HepG2 (cell line): Measurements from ENCODE around the gene E2F3. TPM values are rescaled to one million over a fixed set of nuclear protein-coding genes. Genes with fewer than 3 reads are reported as not detected.
A peak's percentile ranks its signal among the peaks of the same experiment; 100 is the strongest.

ENCODE experiments used
- ATAC-seq: fragments of 200-7000 bp; cut with Tn5 transposase; 3 replicates; pipeline ENCODE4 v1.9.1; 2020; ENCODE audit warnings: mild to moderate bottlenecking, moderate library complexity
- BruUV-seq: library from RNA; stranded (reverse); fragments of 400-500 nt; replicated peaks from 2 replicates; lab custom pipeline; 2021; lab: Mats Ljungman, UMichigan
- CTCF ChIA-PET: fragments of 300-600 bp; formaldehyde crosslinking; extraction: SDS; loops from one replicate; lab custom pipeline; 2021; ENCODE audit warnings: low total read pairs, inconsistent platforms, low intra/inter-chr PET ratio; lab: Yijun Ruan, JAX
- POLR2A ChIA-PET: fragments of 350-600 bp; sonication (Branson Sonifier 250); formaldehyde crosslinking; loops from one replicate; lab custom pipeline; 2020; ENCODE audit warnings: antibody characterized with exemption, inconsistent platforms; lab: Yijun Ruan, JAX
- DNase-seq: peaks from one replicate; pipeline ENCODE4 v3.0.0-alpha.2; 2015; ENCODE audit warnings: low spot score
- FAIRE-seq: peaks from 3 replicates; lab custom pipeline; 2011; peaks lifted over from hg19 to GRCh38; lab: Jason Lieb, UNC
- H2AFZ ChIP-seq: one replicate; pipeline ENCODE4 v1.6.1; 2011; ENCODE audit warnings: low read length, inconsistent platforms
- H3K27ac ChIP-seq: fragments of 300-600 bp; 3 replicates; pipeline ENCODE4 v1.8.0; 2011; ENCODE audit warnings: mixed run types, mild to moderate bottlenecking, mixed read lengths, low read length, inconsistent platforms; ENCODE audit not compliant: insufficient read depth; ENCODE audit errors: extremely low read length
- H3K27me3 ChIP-seq, 2 experiments: fragments of 200-600 bp in 1 of 2; 2 replicates in 1 of 2; 3 replicates in 1 of 2; pipeline versions ENCODE4 v1.6.0 to v1.8.0; 2011; ENCODE audit warnings: low read length in 2 of 2, mild to moderate bottlenecking in 2 of 2, moderate library complexity in 2 of 2, inconsistent platforms in 1 of 2; ENCODE audit not compliant: insufficient read depth in 2 of 2, control insufficient read depth in 1 of 2
- H3K36me3 ChIP-seq, 2 experiments: fragments of 200-600 bp in 1 of 2; replicated peaks in 1 of 2; 2 replicates in 1 of 2; 3 replicates in 1 of 2; pipeline versions ENCODE4 v1.5.1 to v1.8.0; 2011; ENCODE audit warnings: low read length in 2 of 2, inconsistent platforms in 1 of 2; ENCODE audit not compliant: insufficient read depth in 2 of 2, control insufficient read depth in 1 of 2
- H3K4me1 ChIP-seq: 2 replicates; pipeline ENCODE4 v1.5.1; 2012; ENCODE audit warnings: low read length, inconsistent platforms; ENCODE audit not compliant: insufficient read depth
- H3K4me2 ChIP-seq: 2 replicates; pipeline ENCODE4 v1.6.0; 2011; ENCODE audit warnings: low read depth, low read length, inconsistent platforms
- H3K4me3 ChIP-seq, 3 experiments: fragments of 200-600 bp in 1 of 3; sonication (generic), shearing (Covaris generic) in 1 of 3; replicated peaks in 1 of 3; 2 replicates each; pipeline ENCODE4 v1.5.1; 2011 to 2016; ENCODE audit warnings: low read length in 3 of 3, inconsistent platforms in 2 of 3, low read depth in 2 of 3, mild to moderate bottlenecking in 2 of 3, control low read depth in 1 of 3, mixed read lengths in 1 of 3; ENCODE audit not compliant: insufficient read depth in 1 of 3
- H3K79me2 ChIP-seq: one replicate; pipeline ENCODE4 v1.6.1; 2011; ENCODE audit warnings: low read length, inconsistent platforms; ENCODE audit not compliant: insufficient read depth
- H3K9ac ChIP-seq: 2 replicates; pipeline ENCODE4 v1.6.0; 2011; ENCODE audit warnings: mild to moderate bottlenecking, low read depth, low read length, inconsistent platforms; ENCODE audit not compliant: insufficient read depth
- H3K9me3 ChIP-seq: 2 replicates; pipeline ENCODE4 v1.5.1; 2012; ENCODE audit warnings: mild to moderate bottlenecking, low read length
- H4K20me1 ChIP-seq: 2 replicates; pipeline ENCODE4 v1.6.0; 2011; ENCODE audit warnings: inconsistent platforms, mild to moderate bottlenecking, low read length, moderate library complexity; ENCODE audit not compliant: insufficient read depth
- EP300 ChIP-seq, 3 experiments: sonication (generic) in 1 of 3; formaldehyde crosslinking in 1 of 3; IDR thresholded peaks; 2 replicates each; pipeline versions ENCODE4 v1.5.1 to v1.6.1; 2011 to 2020; ENCODE audit warnings: low read depth in 2 of 3, low read length in 2 of 3, borderline replicate concordance in 1 of 3, improper control_type of control experiment in 1 of 3, mild to moderate bottlenecking in 1 of 3, missing genetic modification reagents in 1 of 3, moderate library complexity in 1 of 3
- KDM2A ChIP-seq: sonication (generic); formaldehyde crosslinking; IDR thresholded peaks from 2 replicates; pipeline ENCODE4 v1.4.0; 2020; ENCODE audit warnings: low read depth, missing genetic modification reagents, borderline replicate concordance
- PRDM10 ChIP-seq: sonication (generic); formaldehyde crosslinking; IDR thresholded peaks from 2 replicates; pipeline ENCODE4 v1.4.0; 2020; ENCODE audit warnings: low read depth, missing genetic modification reagents
- RBM22 ChIP-seq: fragments of 200-400 bp; formaldehyde crosslinking; optimal IDR thresholded peaks from 2 replicates; pipeline ENCODE3; 2017; ENCODE audit warnings: mild to moderate bottlenecking, low read length, moderate library complexity
- TEAD2 ChIP-seq: sonication (generic); formaldehyde crosslinking; IDR thresholded peaks from 2 replicates; pipeline ENCODE4 v1.9.0; 2021; ENCODE audit warnings: missing genetic modification reagents
- ZNF572 ChIP-seq: sonication (generic); formaldehyde crosslinking; IDR thresholded peaks from 2 replicates; pipeline ENCODE4 v1.5.1; 2020; ENCODE audit warnings: mild to moderate bottlenecking, missing genetic modification reagents
- WGBS: methylation state at CpG from one replicate; pipeline ENCODE4 v1.1.6; 2017; ENCODE audit warnings: low lambda C conversion rate; 5-methylcytosine and 5-hydroxymethylcytosine counted together
- in situ Hi-C: cut with HindIII; loops from 2 replicates; pipeline ENCODE4 v1.10.0; 2017; ENCODE audit warnings: low pct_unique_long_range_greater_than_20kb; ENCODE audit not compliant: extremely low pct_ligation_motif_present
- intact Hi-C: fragments of 100-400 bp; cut with micrococcal nuclease; formaldehyde crosslinking; loops from one replicate; pipeline ENCODE4 v1.10.0; 2022; ENCODE audit not compliant: unreplicated experiment
- polyA plus RNA-seq, 8 experiments: library from polyadenylated mRNA; depleted of rRNA in 3 of 8; stranded (reverse) in 7 of 8; unstranded in 1 of 8; fragments of >200 nt; fragmentation: Illumina TruSeq in 4 of 8; extraction: Trizol in 4 of 8; gene quantifications; 2 replicates each; pipeline versions ENCODE4 v1.2.1 to v1.2.3, GENCODE V29; 2011 to 2016; ENCODE audit warnings: low read depth in 4 of 8, missing spikeins in 1 of 8, mixed read lengths in 1 of 8; ENCODE audit not compliant: insufficient read depth in 1 of 8
- total RNA-seq, 5 experiments: library from RNA; depleted of rRNA; stranded (reverse); fragments of >200 nt; fragmentation: Illumina TruSeq; extraction: Trizol; gene quantifications; 2 replicates each; pipeline ENCODE4 v1.2.3, GENCODE V29; 2016; ENCODE audit warnings: low read depth in 1 of 5
- TF ChIP-seq, protein P1 (sequence below): sonication (generic); formaldehyde crosslinking; IDR thresholded peaks from 2 replicates; pipeline ENCODE4 v1.4.0; 2020; ENCODE audit warnings: missing genetic modification reagents, mild to moderate bottlenecking, borderline replicate concordance

Gene E2F3
- total and polyA plus RNA-seq, 2 of the 13 experiments (the other 11 are each of a cell fraction or from before 2014, with no cell fraction given): 8.5 to 12.7 TPM

DNA sequence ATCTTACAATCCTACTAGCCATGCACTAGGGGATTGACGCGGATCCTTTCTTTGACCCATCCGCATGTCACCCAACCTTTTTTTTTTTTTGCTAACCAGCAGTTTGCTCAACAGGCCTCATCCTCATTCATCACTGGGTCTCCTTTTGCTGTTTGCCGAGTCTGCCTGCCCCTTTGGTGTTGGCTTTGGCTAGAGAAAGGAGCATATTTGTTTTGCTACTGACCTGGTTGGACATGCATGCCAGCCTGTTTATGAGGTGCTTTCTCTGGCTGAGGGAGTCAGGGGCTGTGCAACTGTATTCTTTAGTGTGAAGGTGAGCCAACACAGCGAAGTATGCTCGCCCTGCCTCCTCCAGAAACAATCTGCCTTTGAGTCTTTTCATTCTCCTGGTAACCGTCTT lies 40.2 kb downstream of the E2F3 start:
- Histone ChIP-seq H3K4me1 (peaks cover 17% of the 10 kb centered on the region), H4K20me1 (no peaks in the 10 kb centered on the region; the same call in 1 of the 2 replicates), H3K4me3 (no peak overlapping the region), H3K79me2 (peaks cover 47% of the 10 kb centered on the region), H3K27me3 (no peaks in the 10 kb centered on the region), H3K4me2 (no peak overlapping the region), H3K9ac (no peak overlapping the region), H2AFZ (no peak overlapping the region), H3K27ac (no peak overlapping the region), H3K9me3 (no peaks in the 10 kb centered on the region), H3K36me3 (peaks cover 4 to 31% of the 10 kb centered on the region in 2 experiments; a peak in 4 of 5 replicates)
- TF ChIP-seq KDM2A (CRISPR knock-in tag) (no peak), PRDM10 (CRISPR knock-in tag) (no peak), TEAD2 (no peak), RBM22 (peak; percentile 23), EP300 (IDR thresholded peaks at IDR 0.05; ENCODE audit: low read depth in 2 of 2, low read length in 2 of 2) (no peak), EP300 (CRISPR knock-in tag; IDR thresholded peaks at IDR 0.05; ENCODE audit: borderline replicate concordance) (no peak), ZNF572 (CRISPR knock-in tag) (no peak)
- TF ChIP-seq, protein P1, sequence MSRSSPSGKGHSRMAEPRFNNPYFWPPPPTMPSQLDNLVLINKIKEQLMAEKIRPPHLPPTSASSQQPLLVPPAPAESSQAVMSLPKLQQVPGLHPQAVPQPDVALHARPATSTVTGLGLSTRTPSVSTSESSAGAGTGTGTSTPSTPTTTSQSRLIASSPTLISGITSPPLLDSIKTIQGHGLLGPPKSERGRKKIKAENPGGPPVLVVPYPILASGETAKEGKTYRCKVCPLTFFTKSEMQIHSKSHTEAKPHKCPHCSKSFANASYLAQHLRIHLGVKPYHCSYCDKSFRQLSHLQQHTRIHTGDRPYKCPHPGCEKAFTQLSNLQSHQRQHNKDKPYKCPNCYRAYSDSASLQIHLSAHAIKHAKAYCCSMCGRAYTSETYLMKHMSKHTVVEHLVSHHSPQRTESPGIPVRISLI (CRISPR knock-in tag): peak; percentile 59; the same call in 1 of the 2 replicates
- BruUV-seq: no TSS peak
- DNase-seq (peak; percentile 65), FAIRE-seq (no peak), ATAC-seq (peak; percentile 81)
- POLR2A ChIA-PET: no interaction called here
- in situ Hi-C loops (no loop called here), intact Hi-C loops (no loop called here)
- WGBS: 80% methylated on average over 7 of the region's 7 CpGs
- CTCF ChIA-PET: no interaction called here
